Osteoblast (primary cell): ENCODE results near the gene TM7SF2. TPM values are rescaled to one million over a fixed set of nuclear protein-coding genes. Genes with fewer than 3 reads are reported as not detected.

Source experiments
- DNase-seq: peaks from one replicate; pipeline ENCODE4 v3.0.0; 2011; ENCODE audit warnings: low spot score, mixed read lengths; ENCODE audit not compliant: insufficient read length; ENCODE audit errors: missing footprints
- H2AFZ ChIP-seq: 2 replicates; pipeline ENCODE4 v1.6.0; 2011; ENCODE audit warnings: mild to moderate bottlenecking, low read length
- H3K27ac ChIP-seq: 2 replicates; pipeline ENCODE4 v1.5.1; 2011; ENCODE audit warnings: mild to moderate bottlenecking, low read depth, low read length, moderate library complexity
- H3K27me3 ChIP-seq: 2 replicates; pipeline ENCODE4 v1.6.0; 2012; ENCODE audit warnings: mild to moderate bottlenecking, control low read depth, inconsistent platforms, low read length, moderate library complexity; ENCODE audit not compliant: insufficient read depth
- H3K36me3 ChIP-seq: 2 replicates; pipeline ENCODE4 v1.5.1; 2011; ENCODE audit warnings: mild to moderate bottlenecking, low read length, control low read depth, moderate library complexity; ENCODE audit not compliant: insufficient read depth
- H3K4me1 ChIP-seq: 2 replicates; pipeline ENCODE4 v1.5.1; 2011; ENCODE audit warnings: mild to moderate bottlenecking, low read length, control low read depth, moderate library complexity; ENCODE audit not compliant: insufficient read depth
- H3K4me2 ChIP-seq: 2 replicates; pipeline ENCODE4 v1.6.0; 2011; ENCODE audit warnings: mild to moderate bottlenecking, low read length; ENCODE audit not compliant: insufficient read depth
- H3K4me3 ChIP-seq: fragments of 200-600 bp; sonication (generic); 3 replicates; pipeline ENCODE4 v1.5.1; 2012; ENCODE audit warnings: mild to moderate bottlenecking, low read length, inconsistent platforms; ENCODE audit not compliant: insufficient read depth
- H3K79me2 ChIP-seq: 2 replicates; pipeline ENCODE4 v1.6.0; 2012; ENCODE audit warnings: mild to moderate bottlenecking, low read length, control low read depth, inconsistent platforms; ENCODE audit not compliant: insufficient read depth
- H3K9me3 ChIP-seq: 2 replicates; pipeline ENCODE4 v1.5.1; 2011; ENCODE audit warnings: low read depth, low read length, control low read depth
- H4K20me1 ChIP-seq: 2 replicates; pipeline ENCODE4 v1.6.0; 2012; ENCODE audit warnings: mild to moderate bottlenecking, low read length, control low read depth; ENCODE audit not compliant: insufficient read depth
- total RNA-seq: library from RNA; depleted of rRNA; stranded (reverse); fragments of >200 nt; gene quantifications from 2 replicates; pipeline ENCODE4 v1.2.3, GENCODE V29; 2012
- TF ChIP-seq, protein P1 (sequence below): IDR thresholded peaks from 2 replicates; pipeline ENCODE4 v1.5.1; 2011; ENCODE audit warnings: mild to moderate bottlenecking, low read depth, low read length, moderate library complexity; ENCODE audit errors: extremely low read depth

The TM7SF2 gene
- total RNA-seq, 1 donor: 10.1 TPM

DNA sequence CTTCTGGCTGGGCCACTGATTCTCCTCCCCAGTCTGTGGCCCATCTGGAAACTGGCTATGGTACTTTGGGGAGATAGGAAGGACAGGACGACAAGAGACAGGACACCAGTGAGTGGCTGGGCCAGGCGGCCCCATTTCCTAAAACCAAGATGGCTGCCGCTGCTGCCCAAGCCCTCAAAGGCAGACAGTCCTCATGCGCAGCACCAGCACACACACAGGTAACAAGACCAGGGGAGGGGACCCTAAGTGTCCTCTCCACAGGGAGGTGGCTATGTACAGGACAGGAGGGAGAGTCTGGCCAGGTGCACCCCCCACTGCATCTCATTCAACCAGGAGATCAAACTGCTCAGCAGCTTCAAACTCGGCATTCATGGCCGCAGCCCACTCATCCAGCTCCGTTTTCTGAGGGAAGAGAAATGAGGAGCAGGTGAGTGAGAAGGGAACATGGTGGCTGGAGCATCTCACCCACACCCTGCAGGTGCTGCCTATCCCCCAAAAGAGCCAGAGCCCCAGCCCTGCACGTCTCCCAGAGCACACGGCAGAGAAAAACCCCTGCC, 32.8 kb upstream of the TM7SF2 start:
- Histone ChIP-seq H3K4me2 (no peak overlapping the region), H3K4me3 (no peak overlapping the region), H3K36me3 (peaks cover 12% of the 10 kb centered on the region), H3K4me1 (peaks cover 10% of the 10 kb centered on the region), H2AFZ (peak overlapping the region; percentile 56), H4K20me1 (no peaks in the 10 kb centered on the region), H3K27ac (no peak overlapping the region), H3K27me3 (no peaks in the 10 kb centered on the region), H3K9me3 (no peaks in the 10 kb centered on the region), H3K79me2 (peaks cover 51% of the 10 kb centered on the region)
- TF ChIP-seq, protein P1, sequence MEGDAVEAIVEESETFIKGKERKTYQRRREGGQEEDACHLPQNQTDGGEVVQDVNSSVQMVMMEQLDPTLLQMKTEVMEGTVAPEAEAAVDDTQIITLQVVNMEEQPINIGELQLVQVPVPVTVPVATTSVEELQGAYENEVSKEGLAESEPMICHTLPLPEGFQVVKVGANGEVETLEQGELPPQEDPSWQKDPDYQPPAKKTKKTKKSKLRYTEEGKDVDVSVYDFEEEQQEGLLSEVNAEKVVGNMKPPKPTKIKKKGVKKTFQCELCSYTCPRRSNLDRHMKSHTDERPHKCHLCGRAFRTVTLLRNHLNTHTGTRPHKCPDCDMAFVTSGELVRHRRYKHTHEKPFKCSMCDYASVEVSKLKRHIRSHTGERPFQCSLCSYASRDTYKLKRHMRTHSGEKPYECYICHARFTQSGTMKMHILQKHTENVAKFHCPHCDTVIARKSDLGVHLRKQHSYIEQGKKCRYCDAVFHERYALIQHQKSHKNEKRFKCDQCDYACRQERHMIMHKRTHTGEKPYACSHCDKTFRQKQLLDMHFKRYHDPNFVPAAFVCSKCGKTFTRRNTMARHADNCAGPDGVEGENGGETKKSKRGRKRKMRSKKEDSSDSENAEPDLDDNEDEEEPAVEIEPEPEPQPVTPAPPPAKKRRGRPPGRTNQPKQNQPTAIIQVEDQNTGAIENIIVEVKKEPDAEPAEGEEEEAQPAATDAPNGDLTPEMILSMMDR: no peak
- peak; percentile 58 for DNase-seq

DNA sequence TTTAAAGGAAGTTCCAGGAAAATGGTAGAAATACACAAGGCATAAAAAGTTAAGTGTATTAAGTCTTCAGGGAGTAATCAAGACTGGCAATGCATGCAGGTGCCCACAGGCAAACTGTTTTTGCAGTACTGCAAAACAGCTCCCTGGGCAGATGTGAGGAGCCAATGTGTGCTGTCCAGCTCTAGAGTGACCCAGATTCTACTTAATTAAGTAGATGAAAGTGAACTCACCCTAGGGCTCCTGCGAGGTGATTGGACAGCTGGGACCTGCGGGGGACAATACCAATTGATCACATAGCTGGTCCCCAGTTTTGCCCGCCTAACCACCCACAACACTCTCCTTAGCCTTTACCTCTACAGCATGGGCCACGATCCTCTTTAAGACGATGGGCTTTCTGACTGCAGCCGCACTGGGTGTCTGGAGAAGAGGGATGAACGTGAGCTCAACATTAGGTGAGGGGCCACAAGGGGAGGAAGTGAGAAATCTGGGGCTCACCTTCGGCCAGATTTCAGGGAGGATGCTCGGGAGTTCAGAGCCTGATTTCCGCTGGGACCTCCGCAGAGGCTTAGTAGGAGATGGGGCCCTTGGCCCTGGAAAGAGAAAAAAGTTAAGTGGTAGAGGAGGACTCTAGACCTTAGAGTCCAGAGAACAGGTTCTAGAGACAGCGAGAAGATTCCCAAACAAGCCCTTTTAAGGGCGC, 28.4 kb upstream of the TM7SF2 start:
- Histone ChIP-seq H3K9me3 (no peaks in the 10 kb centered on the region), H3K4me3 (peak overlapping the region; percentile 97), H3K79me2 (peaks cover 64% of the 10 kb centered on the region), H3K27ac (peak overlapping the region; percentile 91), H3K36me3 (peaks cover 43% of the 10 kb centered on the region), H3K27me3 (no peaks in the 10 kb centered on the region), H3K4me1 (peaks cover 22% of the 10 kb centered on the region), H4K20me1 (no peaks in the 10 kb centered on the region), H3K4me2 (peak overlapping the region; percentile 88), H2AFZ (peak overlapping the region; percentile 95)
- peak; percentile 15 for DNase-seq
- TF ChIP-seq, protein P1: no peak

DNA sequence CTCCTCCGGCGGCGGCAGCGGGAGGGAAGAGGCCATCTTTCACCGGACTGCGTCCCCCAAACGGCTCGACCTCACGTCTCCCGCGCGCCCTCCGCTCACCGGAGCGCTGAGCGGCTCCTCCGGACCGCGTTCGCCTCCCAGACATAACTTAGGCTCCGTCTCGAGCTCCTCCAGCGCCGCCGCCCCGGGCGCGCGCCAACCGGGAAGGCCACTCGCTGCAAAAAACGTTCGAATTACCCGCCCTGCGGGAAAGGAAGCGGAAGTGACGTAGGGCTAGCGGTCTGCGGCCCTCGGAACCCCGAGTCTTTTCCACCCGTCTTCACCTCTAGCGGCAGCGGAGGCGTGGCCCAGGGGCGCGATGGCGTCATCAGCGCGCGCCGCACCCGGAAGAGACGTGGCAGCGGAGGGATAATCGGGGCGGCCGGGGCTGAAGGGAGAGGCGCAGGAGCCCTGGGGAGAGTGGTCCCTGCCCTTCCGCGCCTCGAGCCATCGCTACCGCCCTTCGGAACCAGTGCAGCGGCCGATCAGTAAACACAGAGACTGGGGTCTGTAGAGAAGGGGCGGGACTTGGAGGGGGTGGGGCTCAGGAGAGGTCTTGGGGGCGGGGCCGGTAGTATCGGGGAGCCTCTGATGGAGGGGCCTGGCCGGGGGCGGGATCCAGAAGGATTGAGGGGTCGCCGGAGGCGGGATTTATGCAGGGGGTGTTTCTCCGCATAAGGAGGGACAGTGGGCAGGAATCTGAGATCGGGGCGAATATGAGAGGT, 27.7 kb upstream of the TM7SF2 start, which contains the start of the genes CDCA5 and ZFPL1:
CDCA5 (minus strand) TSS at position 207 of the 764 bp plus-strand sequence; CDS start at position 145, 62 bp downstream.
ZFPL1 (plus strand) TSS at position 389 of the 764 bp plus-strand sequence. CDS start 477 bp downstream, outside the sequence.
- H3K4me2 ChIP-seq: peak within 1 kb of the TSS; percentile 99
- H3K9me3 ChIP-seq: no peaks in the 10 kb centered on the region
- H2AFZ ChIP-seq: peak within 1 kb of the TSS; percentile 95
- TF ChIP-seq, protein P1: no peak
- no peaks in the 10 kb centered on the region for H3K27me3 ChIP-seq
- H3K4me1 ChIP-seq: peaks cover 22% of the 10 kb centered on the region
- H3K27ac ChIP-seq: peak within 1 kb of the TSS; percentile 91
- H3K79me2 ChIP-seq: peaks cover 56% of the 10 kb centered on the region
- peak; percentile 100 for DNase-seq
- H3K36me3 ChIP-seq: peaks cover 47% of the 10 kb centered on the region
- peak within 1 kb of the TSS; percentile 97 for H3K4me3 ChIP-seq
- no peaks in the 10 kb centered on the region for H4K20me1 ChIP-seq
